B cell (primary cell): ENCODE measurements around the gene SFRP4. TPM values are rescaled to one million over a fixed set of nuclear protein-coding genes. Genes with fewer than 3 reads are reported as not detected.

Source experiments
- ATAC-seq: fragments of 200-7000 bp; cut with Tn5 transposase; one replicate; pipeline ENCODE4 v1.10.0; 2021; ENCODE audit warnings: low read depth, mild to moderate bottlenecking, moderate number of reproducible peaks, moderate library complexity
- CTCF ChIA-PET: fragments of 350-600 bp; sonication (Branson Sonifier 250); formaldehyde crosslinking; loops from one replicate; lab custom pipeline; 2021; ENCODE audit warnings: antibody characterized with exemption, inconsistent platforms; lab: Charles Lee
- POLR2A ChIA-PET: fragments of 350-600 bp; sonication (Branson Sonifier 250); formaldehyde crosslinking; loops from one replicate; lab custom pipeline; 2021; ENCODE audit warnings: antibody characterized with exemption; lab: Charles Lee
- DNase-seq: peaks from one replicate; pipeline ENCODE4 v3.0.0; 2013
- H2AFZ ChIP-seq: 2 replicates; pipeline ENCODE4 v1.6.1; 2012; ENCODE audit warnings: mild to moderate bottlenecking, low read depth, low read length; ENCODE audit not compliant: insufficient read depth, poor library complexity, severe bottlenecking
- H3K27ac ChIP-seq, 2 donors: 1 replicate in 1 of 2; 2 replicates in 1 of 2; pipeline ENCODE4 v1.5.1; 2012 to 2013; ENCODE audit warnings: low read length in 2 of 2, mild to moderate bottlenecking in 2 of 2, moderate library complexity in 1 of 2
- H3K27me3 ChIP-seq, 4 experiments: fragments of 200-600 bp in 1 of 4; sonication (generic) in 1 of 4; replicated peaks in 1 of 4; 1 replicate in 2 of 4; 2 replicates in 2 of 4; pipeline versions ENCODE4 v1.6.1 to v1.7.0; 2013 to 2016; ENCODE audit warnings: low read length in 3 of 4, mild to moderate bottlenecking in 2 of 4, mixed read lengths in 1 of 4, moderate library complexity in 1 of 4; ENCODE audit not compliant: insufficient read depth in 4 of 4, control insufficient read depth in 3 of 4; ENCODE audit errors: control extremely low read depth in 1 of 4
- H3K36me3 ChIP-seq, 2 experiments: replicated peaks in 1 of 2; 1 replicate in 1 of 2; 2 replicates in 1 of 2; pipeline versions ENCODE4 v1.6.1 to v1.7.1; 2013; ENCODE audit warnings: low read length in 1 of 2; ENCODE audit not compliant: insufficient read depth in 2 of 2, control insufficient read depth in 1 of 2; ENCODE audit errors: control extremely low read depth in 1 of 2, extremely low read depth in 1 of 2
- H3K4me1 ChIP-seq, 2 donors: fragments of 200-600 bp in 1 of 2; sonication (generic) in 1 of 2; 1 replicate in 1 of 2; 2 replicates in 1 of 2; pipeline versions ENCODE4 v1.5.1 to v1.6.1; 2013 to 2017; ENCODE audit warnings: low read length in 2 of 2; ENCODE audit not compliant: control insufficient read depth in 2 of 2, insufficient read depth in 2 of 2
- H3K4me2 ChIP-seq: replicated peaks from 2 replicates; pipeline ENCODE3; 2012; ENCODE audit warnings: mild to moderate bottlenecking, low read depth, low read length; ENCODE audit not compliant: poor library complexity, severe bottlenecking
- H3K4me3 ChIP-seq, 5 experiments: fragments of 200-600 bp in 1 of 5; sonication (generic) in 1 of 5; 1 replicate in 3 of 5; 2 replicates in 2 of 5; pipeline versions ENCODE4 v1.5.1 to v1.7.0; 2011 to 2016; ENCODE audit warnings: low read length in 4 of 5, mild to moderate bottlenecking in 4 of 5, low read depth in 2 of 5, control low read depth in 1 of 5, moderate library complexity in 1 of 5; ENCODE audit not compliant: insufficient read depth in 1 of 5; ENCODE audit errors: control extremely low read depth in 1 of 5, extremely low read depth in 1 of 5
- H3K79me2 ChIP-seq: fragments of 200-600 bp; sonication (generic); one replicate; pipeline ENCODE4 v1.6.0; 2016; ENCODE audit warnings: low read length; ENCODE audit not compliant: control insufficient read depth, insufficient read depth
- H3K9ac ChIP-seq: fragments of 200-600 bp; sonication (generic); 2 replicates; pipeline ENCODE4 v1.6.1; 2017; ENCODE audit warnings: mild to moderate bottlenecking, low read length, moderate library complexity
- H3K9me3 ChIP-seq, 3 donors: one replicate each; pipeline versions ENCODE4 v1.6.1 to v1.7.1; 2013; ENCODE audit warnings: low read length in 2 of 3; ENCODE audit not compliant: control insufficient read depth in 2 of 3, insufficient read depth in 1 of 3; ENCODE audit errors: control extremely low read depth in 1 of 3
- H4K20me1 ChIP-seq: 2 replicates; pipeline ENCODE4 v1.6.0; 2012; ENCODE audit warnings: mild to moderate bottlenecking, low read length; ENCODE audit not compliant: insufficient read depth, control insufficient read depth, poor library complexity, severe bottlenecking
- H3K27ac Mint-ChIP-seq: one replicate; pipeline ENCODE4 v1.8.0; 2021; ENCODE audit warnings: mixed read lengths
- H3K27me3 Mint-ChIP-seq: one replicate; pipeline ENCODE4 v1.8.0; 2021; ENCODE audit warnings: mixed read lengths
- H3K4me1 Mint-ChIP-seq: one replicate; pipeline ENCODE4 v1.8.0; 2021; ENCODE audit warnings: mixed read lengths
- H3K4me3 Mint-ChIP-seq: one replicate; pipeline ENCODE4 v1.8.0; 2021; ENCODE audit warnings: mixed read lengths
- H3K9me3 Mint-ChIP-seq: one replicate; pipeline ENCODE4 v1.8.0; 2022; ENCODE audit warnings: mixed read lengths; ENCODE audit not compliant: insufficient read depth
- EZH2 ChIP-seq: IDR thresholded peaks from 2 replicates; pipeline ENCODE4 v1.6.1; 2012; ENCODE audit warnings: borderline replicate concordance, low read depth, mild to moderate bottlenecking, moderate library complexity, low read length; ENCODE audit not compliant: insufficient read depth, poor library complexity, severe bottlenecking
- WGBS: methylation state at CpG from one replicate; pipeline ENCODE4 v1.1.5; 2013; ENCODE audit warnings: missing lambda C conversion rate; ENCODE audit not compliant: insufficient coverage; 5-methylcytosine and 5-hydroxymethylcytosine counted together
- intact Hi-C: fragments of 100-400 bp; cut with micrococcal nuclease; formaldehyde crosslinking; loops from one replicate; pipeline ENCODE4 v1.10.0; 2022
- polyA plus RNA-seq: library from polyadenylated mRNA; depleted of rRNA; stranded (reverse); fragments of >200 nt; gene quantifications from 2 replicates; pipeline ENCODE4 v1.2.3, GENCODE V29; 2012
- total RNA-seq, 2 donors: library from RNA; stranded (reverse); fragments of 120-200 nt in 1 of 2; gene quantifications; 1 replicate in 1 of 2; 2 replicates in 1 of 2; pipeline versions ENCODE4 v1.2.3 to v1.2.4, GENCODE V29; 2013 to 2022
- TF ChIP-seq, protein P1 (sequence below): fragments of 200-600 bp; IDR thresholded peaks from one replicate; pipeline ENCODE4 v1.8.0; 2022; ENCODE audit warnings: antibody characterized with exemption, mild to moderate bottlenecking

SFRP4 gene
- total and polyA plus RNA-seq, 2 donors (not counting 1 experiment from before 2014, with no cell fraction given) = not detected

DNA sequence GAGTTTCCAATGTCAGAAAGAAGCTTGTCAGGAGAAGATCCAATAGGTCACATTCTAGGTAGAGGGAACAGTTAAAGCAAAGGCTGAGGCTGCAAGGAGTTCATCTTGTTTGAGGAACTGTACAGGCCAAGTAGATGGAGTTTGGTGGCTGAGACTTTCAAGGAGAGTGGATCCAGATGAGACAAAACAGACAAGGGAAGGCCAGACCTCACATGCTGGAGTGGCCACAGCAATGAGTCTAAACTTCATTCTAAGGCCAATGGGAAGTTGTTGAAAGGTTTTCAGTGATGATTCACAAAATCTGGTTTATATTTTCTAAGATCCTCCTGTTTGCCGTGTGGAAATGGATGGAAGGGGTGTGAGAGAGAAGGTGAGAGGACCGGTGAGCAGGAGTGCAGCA, 43.9 kb upstream of the SFRP4 start:
- Histone ChIP-seq H3K4me1 (no peaks in the 10 kb centered on the region), H3K79me2 (no peaks in the 10 kb centered on the region), H3K4me3 (no peak overlapping the region), H3K27ac (no peak overlapping the region), H3K27me3 (no peaks in the 10 kb centered on the region), H3K9ac (no peak overlapping the region), H4K20me1 (no peaks in the 10 kb centered on the region), H3K9me3 (no peaks in the 10 kb centered on the region), H3K4me2 (no peak overlapping the region), H2AFZ (no peak overlapping the region), H3K36me3 (no peaks in the 10 kb centered on the region)
- TF ChIP-seq, protein P1, sequence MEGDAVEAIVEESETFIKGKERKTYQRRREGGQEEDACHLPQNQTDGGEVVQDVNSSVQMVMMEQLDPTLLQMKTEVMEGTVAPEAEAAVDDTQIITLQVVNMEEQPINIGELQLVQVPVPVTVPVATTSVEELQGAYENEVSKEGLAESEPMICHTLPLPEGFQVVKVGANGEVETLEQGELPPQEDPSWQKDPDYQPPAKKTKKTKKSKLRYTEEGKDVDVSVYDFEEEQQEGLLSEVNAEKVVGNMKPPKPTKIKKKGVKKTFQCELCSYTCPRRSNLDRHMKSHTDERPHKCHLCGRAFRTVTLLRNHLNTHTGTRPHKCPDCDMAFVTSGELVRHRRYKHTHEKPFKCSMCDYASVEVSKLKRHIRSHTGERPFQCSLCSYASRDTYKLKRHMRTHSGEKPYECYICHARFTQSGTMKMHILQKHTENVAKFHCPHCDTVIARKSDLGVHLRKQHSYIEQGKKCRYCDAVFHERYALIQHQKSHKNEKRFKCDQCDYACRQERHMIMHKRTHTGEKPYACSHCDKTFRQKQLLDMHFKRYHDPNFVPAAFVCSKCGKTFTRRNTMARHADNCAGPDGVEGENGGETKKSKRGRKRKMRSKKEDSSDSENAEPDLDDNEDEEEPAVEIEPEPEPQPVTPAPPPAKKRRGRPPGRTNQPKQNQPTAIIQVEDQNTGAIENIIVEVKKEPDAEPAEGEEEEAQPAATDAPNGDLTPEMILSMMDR = no peak
- TF ChIP-seq EZH2 = no peak
- H3K27me3 Mint-ChIP-seq = peaks cover 8% of the 10 kb centered on the region
- WGBS = 95% methylated on average over 2 of the region's 2 CpGs
- intact Hi-C loops = no loop called here
- CTCF ChIA-PET = no interaction called here
- no peaks in the 10 kb centered on the region for H3K9me3 Mint-ChIP-seq
- no peak overlapping the region for H3K4me3 Mint-ChIP-seq
- H3K4me1 Mint-ChIP-seq = no peaks in the 10 kb centered on the region
- ATAC-seq (no peak), DNase-seq (no peak)
- POLR2A ChIA-PET = no interaction called here
- H3K27ac Mint-ChIP-seq = no peak overlapping the region

- Mint-ChIP-seq H3K27ac (no peak overlapping the region), H3K4me1 (no peaks in the 10 kb centered on the region), H3K4me3 (no peak overlapping the region), H3K27me3 (peaks cover 8% of the 10 kb centered on the region), H3K9me3 (no peaks in the 10 kb centered on the region)
- Histone ChIP-seq H3K4me3 (no peak overlapping the region), H3K4me2 (no peak overlapping the region), H3K4me1 (no peaks in the 10 kb centered on the region), H4K20me1 (no peaks in the 10 kb centered on the region), H3K27ac (no peak overlapping the region), H3K9me3 (no peaks in the 10 kb centered on the region), H2AFZ (no peak overlapping the region), H3K36me3 (no peaks in the 10 kb centered on the region), H3K9ac (no peak overlapping the region), H3K79me2 (no peaks in the 10 kb centered on the region), H3K27me3 (no peaks in the 10 kb centered on the region)
- TF ChIP-seq, protein P1 = no peak
- TF ChIP-seq EZH2 = no peak
- ChIA-PET POLR2A (no interaction called here), CTCF (no interaction called here)
- 91% methylated on average over 9 of the region's 9 CpGs for WGBS
- DNase-seq (no peak), ATAC-seq (no peak)
- intact Hi-C loops = no loop called here
Observed at GRCh38 chr7:37957221-37957970, 40.8 kb upstream of the SFRP4 start.
